ENCODE results near the gene XPO1. TPM values are rescaled to one million over a fixed set of nuclear protein-coding genes. Genes with fewer than 3 reads are reported as not detected.
"Not testable (repeated sequence)": the region's sequence is repeated elsewhere in the genome, so short reads cannot be mapped to it uniquely, and the experiment has no call there.

XPO1 gene
- total and polyA plus RNA-seq, 4 donors, result 15.0 to 149 (median 41.3) TPM

- WGBS, result 67% methylated on average over 3 of the region's 3 CpGs
- H3K27me3 ChIP-seq (ENCODE audit: control insufficient read depth in 4 of 4, insufficient read depth in 4 of 4, low read length in 3 of 4), result no peaks in the 10 kb centered on the region
- H3K4me3 ChIP-seq (ENCODE audit: low read depth in 1 of 3, low read length in 3 of 3), result no peak overlapping the region
- no peak overlapping the region for H3K27ac ChIP-seq (ENCODE audit: low read depth in 1 of 2, low read length in 2 of 2)
- no peaks in the 10 kb centered on the region for H3K9me3 ChIP-seq (ENCODE audit: control insufficient read depth in 4 of 4, low read length in 3 of 4)
- no peak overlapping the region for H3K9ac ChIP-seq (ENCODE audit: low read depth in 1 of 2, low read length in 2 of 2)
- no peaks in the 10 kb centered on the region for H3K36me3 ChIP-seq (ENCODE audit: control insufficient read depth in 4 of 4, insufficient read depth in 3 of 4, low read depth in 1 of 4, low read length in 3 of 4)
- TF ChIP-seq JUND (IDR thresholded peaks at IDR 0.05) (no peak), HNF4A (conservative IDR thresholded peaks at IDR 0.05) (no peak), SP1 (IDR thresholded peaks at IDR 0.05) (no peak), FOXA1 (IDR thresholded peaks at IDR 0.05) (no peak), FOXA2 (IDR thresholded peaks at IDR 0.05) (no peak), YY1 (IDR thresholded peaks at IDR 0.05) (no peak), RAD21 (IDR thresholded peaks at IDR 0.05) (no peak), REST (IDR thresholded peaks at IDR 0.05) (no peak), MAX (IDR thresholded peaks at IDR 0.05) (no peak), GABPA (IDR thresholded peaks at IDR 0.05 in 1 of 2, conservative IDR thresholded peaks at IDR 0.05 in 1 of 2) (no peak), NR2F2 (IDR thresholded peaks at IDR 0.05) (no peak), TAF1 (conservative IDR thresholded peaks at IDR 0.05) (no peak), EGR1 (IDR thresholded peaks at IDR 0.05; ENCODE audit: low read depth in 2 of 2) (no peak)
- TF ChIP-seq, protein P1, sequence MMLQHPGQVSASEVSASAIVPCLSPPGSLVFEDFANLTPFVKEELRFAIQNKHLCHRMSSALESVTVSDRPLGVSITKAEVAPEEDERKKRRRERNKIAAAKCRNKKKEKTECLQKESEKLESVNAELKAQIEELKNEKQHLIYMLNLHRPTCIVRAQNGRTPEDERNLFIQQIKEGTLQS (IDR thresholded peaks at IDR 0.05), result no peak
- TF ChIP-seq, protein P2, sequence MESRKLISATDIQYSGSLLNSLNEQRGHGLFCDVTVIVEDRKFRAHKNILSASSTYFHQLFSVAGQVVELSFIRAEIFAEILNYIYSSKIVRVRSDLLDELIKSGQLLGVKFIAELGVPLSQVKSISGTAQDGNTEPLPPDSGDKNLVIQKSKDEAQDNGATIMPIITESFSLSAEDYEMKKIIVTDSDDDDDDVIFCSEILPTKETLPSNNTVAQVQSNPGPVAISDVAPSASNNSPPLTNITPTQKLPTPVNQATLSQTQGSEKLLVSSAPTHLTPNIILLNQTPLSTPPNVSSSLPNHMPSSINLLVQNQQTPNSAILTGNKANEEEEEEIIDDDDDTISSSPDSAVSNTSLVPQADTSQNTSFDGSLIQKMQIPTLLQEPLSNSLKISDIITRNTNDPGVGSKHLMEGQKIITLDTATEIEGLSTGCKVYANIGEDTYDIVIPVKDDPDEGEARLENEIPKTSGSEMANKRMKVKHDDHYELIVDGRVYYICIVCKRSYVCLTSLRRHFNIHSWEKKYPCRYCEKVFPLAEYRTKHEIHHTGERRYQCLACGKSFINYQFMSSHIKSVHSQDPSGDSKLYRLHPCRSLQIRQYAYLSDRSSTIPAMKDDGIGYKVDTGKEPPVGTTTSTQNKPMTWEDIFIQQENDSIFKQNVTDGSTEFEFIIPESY (IDR thresholded peaks at IDR 0.05), result no peak
- DNase-seq (ENCODE audit: low spot score), result no peak
- H3K4me1 ChIP-seq (ENCODE audit: control insufficient read depth in 4 of 4, insufficient read depth in 4 of 4, low read length in 3 of 4), result no peaks in the 10 kb centered on the region
Observed at GRCh38 chr2:61585383-61585782, 47.2 kb upstream of the XPO1 start.

- H3K27ac ChIP-seq (ENCODE audit: low read depth in 1 of 2, low read length in 2 of 2); H3K9ac ChIP-seq (ENCODE audit: low read depth in 1 of 2, low read length in 2 of 2); H3K36me3 ChIP-seq (ENCODE audit: control insufficient read depth in 4 of 4, insufficient read depth in 3 of 4, low read depth in 1 of 4, low read length in 3 of 4); H3K27me3 ChIP-seq (ENCODE audit: control insufficient read depth in 4 of 4, insufficient read depth in 4 of 4, low read length in 3 of 4); H3K4me3 ChIP-seq (ENCODE audit: low read depth in 1 of 3, low read length in 3 of 3); H3K4me1 ChIP-seq (ENCODE audit: control insufficient read depth in 4 of 4, insufficient read depth in 4 of 4, low read length in 3 of 4); DNase-seq (ENCODE audit: low spot score); H3K9me3 ChIP-seq (ENCODE audit: control insufficient read depth in 4 of 4, low read length in 3 of 4): not testable (repeated sequence)
- WGBS, result 96% methylated on average over 9 of the region's 9 CpGs
Observed at GRCh38 chr2:61584368-61584767, 46.2 kb upstream of the XPO1 start.
